GM12878 (cell line): ENCODE results near the gene CNR2. TPM values are rescaled to one million over a fixed set of nuclear protein-coding genes. Genes with fewer than 3 reads are reported as not detected.

Experiments
- BACH1 ChIP-seq: fragments of 450-650 bp; IDR thresholded peaks from 2 replicates; pipeline ENCODE4 v1.6.1; 2017; ENCODE audit warnings: mild to moderate bottlenecking, borderline replicate concordance
- CBX5 ChIP-seq: sonication (generic); IDR thresholded peaks from 2 replicates; pipeline ENCODE4 v1.6.1; 2016; ENCODE audit warnings: low read depth, moderate library complexity, mild to moderate bottlenecking, inconsistent platforms
- ELK1 ChIP-seq: IDR thresholded peaks from 2 replicates; pipeline ENCODE4 v1.6.1; 2012; ENCODE audit warnings: low read depth, low read length, improper control_type of control experiment
- HDAC6 ChIP-seq: fragments of 200-600 bp; sonication (generic); IDR thresholded peaks from one replicate; pipeline ENCODE4 v1.8.0; 2017; ENCODE audit warnings: antibody characterized with exemption; ENCODE audit not compliant: unreplicated experiment
- IKZF2 ChIP-seq, 2 experiments: fragments of 450-650 bp; IDR thresholded peaks; 2 replicates each; pipeline ENCODE4 v1.6.1; 2017; ENCODE audit warnings: mild to moderate bottlenecking in 2 of 2, moderate library complexity in 2 of 2
- IRF3 ChIP-seq: fragments of 450-650 bp; IDR thresholded peaks from 2 replicates; pipeline ENCODE4 v1.6.1; 2014; ENCODE audit warnings: mild to moderate bottlenecking
- LARP7 ChIP-seq: fragments of 450-650 bp; IDR thresholded peaks from 2 replicates; pipeline ENCODE4 v1.6.1; 2017; ENCODE audit warnings: mild to moderate bottlenecking
- MXI1 ChIP-seq: fragments of 150-350 bp; IDR thresholded peaks from 2 replicates; pipeline ENCODE4 v1.6.1; 2011; ENCODE audit warnings: low read depth, mild to moderate bottlenecking, inconsistent platforms, low read length, improper control_type of control experiment
- MYB ChIP-seq: fragments of 150-350 bp; IDR thresholded peaks from 2 replicates; pipeline ENCODE4 v1.6.1; 2014; ENCODE audit warnings: mild to moderate bottlenecking, low read depth, low read length, borderline replicate concordance
- PKNOX1 ChIP-seq: fragments of 450-650 bp; IDR thresholded peaks from 2 replicates; pipeline ENCODE4 v1.6.1; 2016; ENCODE audit warnings: mild to moderate bottlenecking
- POLR2AphosphoS2 ChIP-seq: IDR thresholded peaks from 2 replicates; pipeline ENCODE4 v1.6.1; 2011; ENCODE audit warnings: low read depth, mild to moderate bottlenecking, low read length, improper control_type of control experiment, moderate library complexity
- POLR2AphosphoS5 ChIP-seq: IDR thresholded peaks from 2 replicates; pipeline ENCODE4 v1.6.1; 2011; ENCODE audit warnings: mild to moderate bottlenecking, low read length, inconsistent platforms
- RAD21 ChIP-seq: IDR thresholded peaks from 2 replicates; pipeline ENCODE4 v1.6.1; 2011; ENCODE audit warnings: mild to moderate bottlenecking, low read depth, low read length, moderate library complexity; ENCODE audit not compliant: insufficient read depth
- RAD51 ChIP-seq: fragments of 450-650 bp; IDR thresholded peaks from 2 replicates; pipeline ENCODE4 v1.6.1; 2016; ENCODE audit warnings: moderate library complexity, mild to moderate bottlenecking, inconsistent platforms
- SIN3A ChIP-seq: IDR thresholded peaks from 2 replicates; pipeline ENCODE4 v1.6.1; 2012; ENCODE audit warnings: low read depth, low read length, improper control_type of control experiment
- SUPT20H ChIP-seq: IDR thresholded peaks from 2 replicates; pipeline ENCODE4 v1.6.1; 2011; ENCODE audit warnings: low read depth, mild to moderate bottlenecking, low read length, moderate library complexity, borderline replicate concordance; ENCODE audit not compliant: control insufficient read depth
- TCF12 ChIP-seq: IDR thresholded peaks from 2 replicates; pipeline ENCODE4 v1.6.1; 2011; ENCODE audit warnings: low read depth, mild to moderate bottlenecking, low read length
- TCF3 ChIP-seq: IDR thresholded peaks from 2 replicates; pipeline ENCODE4 v1.6.1; 2012; ENCODE audit warnings: low read depth, mild to moderate bottlenecking, low read length, borderline replicate concordance; ENCODE audit not compliant: insufficient read depth
- ZNF207 ChIP-seq: fragments of 450-650 bp; IDR thresholded peaks from 2 replicates; pipeline ENCODE4 v1.6.1; 2014; ENCODE audit warnings: antibody characterized with exemption, mild to moderate bottlenecking, borderline replicate concordance
- ZNF687 ChIP-seq: fragments of 450-650 bp; IDR thresholded peaks from 2 replicates; pipeline ENCODE4 v1.6.1; 2017; ENCODE audit warnings: mild to moderate bottlenecking, moderate library complexity
- ZSCAN29 ChIP-seq: fragments of 450-650 bp; IDR thresholded peaks from 2 replicates; pipeline ENCODE4 v1.6.1; 2017; ENCODE audit warnings: mild to moderate bottlenecking, moderate library complexity
- polyA plus RNA-seq, 11 experiments: library from polyadenylated mRNA; depleted of rRNA in 4 of 11; unstranded in 6 of 11; stranded (reverse) in 5 of 11; fragments of >200 nt; fragmentation: Nextera tagmentation in 4 of 11; fragmentation: Illumina TruSeq in 1 of 11; extraction: Ambion mirVana in 4 of 11; extraction: Trizol in 1 of 11; gene quantifications; 1 replicate in 1 of 11; 2 replicates in 10 of 11; pipeline versions ENCODE4 v1.2.1 to v1.2.3, GENCODE V29; 2011 to 2016; ENCODE audit warnings: inconsistent platforms in 2 of 11, missing spikeins in 2 of 11, low read depth in 1 of 11
- total RNA-seq, 4 experiments: library from RNA; depleted of rRNA in 3 of 4; stranded (reverse); fragments of >200 nt in 3 of 4; fragmentation: Illumina TruSeq in 1 of 4; extraction: Trizol in 1 of 4; gene quantifications; 2 replicates each; pipeline versions ENCODE4 v1.2.1 to v1.2.3, GENCODE V29; 2013 to 2021

Gene CNR2
- total and polyA plus RNA-seq, 10 of the 15 experiments (the other 5 are each of a cell fraction or from before 2014, with no cell fraction given), result 0.46 to 19.8 (median 12.2) TPM

GRCh38 chr1:23867895-23868556, 45.1 kb downstream of the CNR2 start, which contains the start of gene FUCA1 (continued):
- no peak for TF ChIP-seq ELK1
- TF ChIP-seq IKZF2 (IDR thresholded peaks at IDR 0.05), result no peak
- TF ChIP-seq SIN3A, result peak; percentile 64; the same call in 1 of the 2 replicates
- no peak for TF ChIP-seq HDAC6
- TF ChIP-seq IRF3, result 0 out of 2 replicates have a peak, but pooled peaks have one; percentile 16
- TF ChIP-seq ZNF687, result peak; percentile 64; the same call in 1 of the 2 replicates
- no peak for TF ChIP-seq ZSCAN29
- TF ChIP-seq ZNF207, result 0 out of 2 replicates have a peak, but pooled peaks have one; percentile 27
- no peak for TF ChIP-seq RAD51
- peak; percentile 60 for TF ChIP-seq BACH1
- TF ChIP-seq TCF12, result 0 out of 2 replicates have a peak, but pooled peaks have one; percentile 3
- peak; percentile 73; the same call in 1 of the 2 replicates for TF ChIP-seq POLR2AphosphoS5
- TF ChIP-seq RAD21, result peak; percentile 68
- peak; percentile 42; the same call in 1 of the 2 replicates for TF ChIP-seq MXI1
- 0 out of 2 replicates have a peak, but pooled peaks have one; percentile 53 for TF ChIP-seq CBX5
- TF ChIP-seq POLR2AphosphoS2, result peak; percentile 39; the same call in 1 of the 2 replicates
- 0 out of 2 replicates have a peak, but pooled peaks have one; percentile 24 for TF ChIP-seq MYB
- TF ChIP-seq TCF3, result 0 out of 2 replicates have a peak, but pooled peaks have one; percentile 11
- peak; percentile 89 for TF ChIP-seq LARP7
- no peak for TF ChIP-seq SUPT20H
- TF ChIP-seq PKNOX1, result peak; percentile 27; the same call in 1 of the 2 replicates
